ENCODE results near the gene SORBS2. TPM values are rescaled to one million over a fixed set of nuclear protein-coding genes. Genes with fewer than 3 reads are reported as not detected.

Gene SORBS2
- total and polyA plus RNA-seq, 2 donors (not counting 3 experiments of a cell fraction or from before 2014, with no cell fraction given), result 69.8 to 82.5 TPM

GRCh38 chr4:185845966-185846365 lies 34.0 kb upstream of the SORBS2 start:
- intact Hi-C loops (cut with micrococcal nuclease) (no loop called here), dilution Hi-C loops (cut with MboI; ENCODE audit: extremely low pct_ligation_motif_present, low sequenced_read_pairs) (no loop called here)
- no peak for DNase-seq (ENCODE audit: low read depth, low spot score)
- H3K9me1 ChIP-seq (replicated peaks; ENCODE audit: control insufficient read depth, extremely low read depth, insufficient read depth, low read length), result no peaks in the 10 kb centered on the region
- ChIA-PET POLR2A (no interaction called here), CTCF (no interaction called here)
- TF ChIP-seq MAX (IDR thresholded peaks at IDR 0.05; ENCODE audit: insufficient read depth, insufficient read length) (no peak), MYC (IDR thresholded peaks at IDR 0.05; ENCODE audit: low read depth, low read length) (no peak), JUN (IDR thresholded peaks at IDR 0.05; ENCODE audit: borderline replicate concordance, insufficient read depth, insufficient read length, low read depth) (no peak), POLR2AphosphoS5 (IDR thresholded peaks at IDR 0.05; ENCODE audit: insufficient read depth, low read depth, low read length) (no peak), FOS (IDR thresholded peaks at IDR 0.05; ENCODE audit: borderline replicate concordance, insufficient read depth, low read length) (no peak), GATA2 (IDR thresholded peaks at IDR 0.05; ENCODE audit: insufficient read depth, insufficient read length, low read depth, low read length) (no peak), POLR2A (IDR thresholded peaks at IDR 0.05; ENCODE audit: low read depth, low read length) (no peak), EZH2 (IDR thresholded peaks at IDR 0.05; ENCODE audit: borderline replicate concordance, low read depth, low read length, severe bottlenecking) (no peak)
- TF ChIP-seq, protein P1, sequence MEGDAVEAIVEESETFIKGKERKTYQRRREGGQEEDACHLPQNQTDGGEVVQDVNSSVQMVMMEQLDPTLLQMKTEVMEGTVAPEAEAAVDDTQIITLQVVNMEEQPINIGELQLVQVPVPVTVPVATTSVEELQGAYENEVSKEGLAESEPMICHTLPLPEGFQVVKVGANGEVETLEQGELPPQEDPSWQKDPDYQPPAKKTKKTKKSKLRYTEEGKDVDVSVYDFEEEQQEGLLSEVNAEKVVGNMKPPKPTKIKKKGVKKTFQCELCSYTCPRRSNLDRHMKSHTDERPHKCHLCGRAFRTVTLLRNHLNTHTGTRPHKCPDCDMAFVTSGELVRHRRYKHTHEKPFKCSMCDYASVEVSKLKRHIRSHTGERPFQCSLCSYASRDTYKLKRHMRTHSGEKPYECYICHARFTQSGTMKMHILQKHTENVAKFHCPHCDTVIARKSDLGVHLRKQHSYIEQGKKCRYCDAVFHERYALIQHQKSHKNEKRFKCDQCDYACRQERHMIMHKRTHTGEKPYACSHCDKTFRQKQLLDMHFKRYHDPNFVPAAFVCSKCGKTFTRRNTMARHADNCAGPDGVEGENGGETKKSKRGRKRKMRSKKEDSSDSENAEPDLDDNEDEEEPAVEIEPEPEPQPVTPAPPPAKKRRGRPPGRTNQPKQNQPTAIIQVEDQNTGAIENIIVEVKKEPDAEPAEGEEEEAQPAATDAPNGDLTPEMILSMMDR (IDR thresholded peaks at IDR 0.05; ENCODE audit: extremely low read depth in 1 of 2, insufficient read depth in 1 of 2, low read depth in 1 of 2, low read length in 2 of 2), result no peak
- no peak overlapping the region for H3K9ac ChIP-seq (replicated peaks; ENCODE audit: extremely low read depth, insufficient read depth, low read length)
- no peak overlapping the region for H3K4me3 ChIP-seq (replicated peaks in 1 of 3; ENCODE audit: insufficient read depth in 1 of 3, low read depth in 1 of 3, low read length in 3 of 3)
- H3K9me3 ChIP-seq (replicated peaks; ENCODE audit: control insufficient read depth, insufficient read depth, low read length), result no peaks in the 10 kb centered on the region
- no peaks in the 10 kb centered on the region for H3K4me1 ChIP-seq (ENCODE audit: control insufficient read depth, extremely low read depth, insufficient read depth, low read length)
- no peaks in the 10 kb centered on the region for H3K79me2 ChIP-seq (ENCODE audit: control insufficient read depth, insufficient read depth, low read length)
- no peak for FAIRE-seq
- BruUV-seq (replicated peaks), result no TSS peak
- no peak overlapping the region for H3K27ac ChIP-seq (ENCODE audit: insufficient read depth, low read depth, low read length)
- H2AFZ ChIP-seq (ENCODE audit: low read depth, low read length), result no peak overlapping the region
- H3K36me3 ChIP-seq (ENCODE audit: control insufficient read depth in 2 of 2, extremely low read depth in 1 of 2, insufficient read depth in 2 of 2, low read length in 2 of 2), result no peaks in the 10 kb centered on the region
- H4K20me1 ChIP-seq (replicated peaks; ENCODE audit: control insufficient read depth, extremely low read depth, insufficient read depth, low read length), result no peaks in the 10 kb centered on the region
- no peaks in the 10 kb centered on the region for H3K27me3 ChIP-seq (ENCODE audit: control insufficient read depth in 2 of 2, insufficient read depth in 2 of 2, low read length in 2 of 2)
- H3K4me2 ChIP-seq (ENCODE audit: insufficient read depth, low read length), result no peak overlapping the region

All from endothelial cell of umbilical vein (primary cell).